Mucosa of descending colon (tissue), 3 donors: ENCODE data around the gene C1orf141. TPM values are rescaled to one million over a fixed set of nuclear protein-coding genes. Genes with fewer than 3 reads are reported as not detected.

Experiments
- ATAC-seq: fragments of 200-7000 bp; cut with Tn5 transposase; one replicate; pipeline ENCODE4 v1.9.1; 2020; ENCODE audit warnings: mild to moderate bottlenecking, moderate library complexity
- DNase-seq, 3 donors: peaks; one replicate each; pipeline ENCODE4 v3.0.0-alpha.2; 2020
- H3K36me3 ChIP-seq: fragments of 200-600 bp; one replicate; pipeline ENCODE4 v1.8.0; 2021; ENCODE audit warnings: low read depth, mild to moderate bottlenecking
- H3K4me1 ChIP-seq: fragments of 200-600 bp; one replicate; pipeline ENCODE4 v1.8.0; 2021; ENCODE audit warnings: low read depth, mild to moderate bottlenecking
- H3K4me3 ChIP-seq: fragments of 200-600 bp; one replicate; pipeline ENCODE4 v1.8.0; 2021; ENCODE audit warnings: mild to moderate bottlenecking
- H3K9me3 ChIP-seq: fragments of 200-600 bp; one replicate; pipeline ENCODE4 v1.8.0; 2021; ENCODE audit warnings: mild to moderate bottlenecking
- CTCF ChIP-seq: fragments of 200-600 bp; IDR thresholded peaks from one replicate; pipeline ENCODE4 v1.8.0; 2022; ENCODE audit warnings: antibody characterized with exemption, mild to moderate bottlenecking
- intact Hi-C, 2 donors: fragments of 100-400 bp; cut with DNase I in 1 of 2; cut with micrococcal nuclease in 1 of 2; formaldehyde crosslinking; loops; one replicate each; pipeline versions ENCODE4 v1.11.0 to v1.11.1; 2022; cut with DNase I, micrococcal nuclease
- total RNA-seq, 3 donors: library from RNA; stranded (reverse); fragmentation: NEBNext Ultra II Directional in 2 of 3; extraction: Animal tissue kit (Norgen Biotek cat#: 25700) in 2 of 3; gene quantifications; one replicate each; pipeline versions ENCODE4 v1.2.1 to v1.2.4, GENCODE V29; 2021 to 2023
- donor health status: DM: no; HTN: no; CAD: no; lungs with moderate emphysema.
- donor health status: DM: no; HTN: no; CAD: no.
- donor health status: DM: no; HTN: yes; CAD: no.

Gene C1orf141
- total RNA-seq, 3 donors from 2014 or later: not detected

GRCh38 chr1:67062412-67062811 lies 72.4 kb downstream of the C1orf141 start:
- intact Hi-C loops: no loop called here
- Histone ChIP-seq H3K4me1 (no peaks in the 10 kb centered on the region), H3K36me3 (no peaks in the 10 kb centered on the region), H3K9me3 (peaks cover 3% of the 10 kb centered on the region), H3K4me3 (no peak overlapping the region)
- TF ChIP-seq CTCF: no peak
- no peak for DNase-seq
- ATAC-seq: no peak

GRCh38 chr1:67061266-67061665 lies 73.5 kb downstream of the C1orf141 start:
- H3K4me3 ChIP-seq: no peak overlapping the region
- no peaks in the 10 kb centered on the region for H3K36me3 ChIP-seq
- H3K9me3 ChIP-seq: no peaks in the 10 kb centered on the region
- ATAC-seq (no peak), DNase-seq (no peak)
- no peaks in the 10 kb centered on the region for H3K4me1 ChIP-seq
- TF ChIP-seq CTCF: no peak
- intact Hi-C loops: no loop called here

GRCh38 chr1:67060811-67061218 lies 74.0 kb downstream of the C1orf141 start:
- H3K36me3 ChIP-seq: no peaks in the 10 kb centered on the region
- H3K4me1 ChIP-seq: no peaks in the 10 kb centered on the region
- H3K9me3 ChIP-seq: no peaks in the 10 kb centered on the region
- peak in 1 of 3 donors; percentile 24 for DNase-seq
- intact Hi-C loops: no loop called here
- H3K4me3 ChIP-seq: no peak overlapping the region
- TF ChIP-seq CTCF: no peak
- peak; percentile 72 for ATAC-seq

GRCh38 chr1:67059346-67059745 lies 75.4 kb downstream of the C1orf141 start:
- H3K9me3 ChIP-seq: no peaks in the 10 kb centered on the region
- no peaks in the 10 kb centered on the region for H3K36me3 ChIP-seq
- H3K4me1 ChIP-seq: no peaks in the 10 kb centered on the region
- intact Hi-C loops: no loop called here
- no peak overlapping the region for H3K4me3 ChIP-seq
- no peak for ATAC-seq
- no peak for TF ChIP-seq CTCF
- DNase-seq: no peak

- Histone ChIP-seq H3K4me1 (no peaks in the 10 kb centered on the region), H3K9me3 (no peaks in the 10 kb centered on the region), H3K4me3 (no peak overlapping the region), H3K36me3 (no peaks in the 10 kb centered on the region)
- DNase-seq (no peak), ATAC-seq (no peak)
- no peak for TF ChIP-seq CTCF
- intact Hi-C loops: no loop called here
Measured at GRCh38 chr1:67058761-67059160, 76.0 kb downstream of the C1orf141 start.

- Histone ChIP-seq H3K9me3 (no peaks in the 10 kb centered on the region), H3K4me3 (no peak overlapping the region), H3K36me3 (no peaks in the 10 kb centered on the region), H3K4me1 (no peaks in the 10 kb centered on the region)
- DNase-seq (peak in 1 of 3 donors; percentile 15), ATAC-seq (peak; percentile 5)
- intact Hi-C loops: no loop called here
- no peak for TF ChIP-seq CTCF
Measured at GRCh38 chr1:67058242-67058641, 76.5 kb downstream of the C1orf141 start.
